Mucosa of stomach (tissue), 1 donor: ENCODE measurements around the gene NAT10.

ENCODE experiments used
- H3K27me3 ChIP-seq: one replicate; pipeline ENCODE4 v1.7.0; 2013; ENCODE audit warnings: mild to moderate bottlenecking, low read length; ENCODE audit not compliant: control insufficient read depth, insufficient read depth
- H3K36me3 ChIP-seq: one replicate; pipeline ENCODE4 v1.7.0; 2013; ENCODE audit warnings: low read length; ENCODE audit not compliant: control insufficient read depth, insufficient read depth
- H3K4me1 ChIP-seq: one replicate; pipeline ENCODE4 v1.7.0; 2013; ENCODE audit warnings: mild to moderate bottlenecking, low read length; ENCODE audit not compliant: control insufficient read depth, insufficient read depth
- H3K4me3 ChIP-seq: one replicate; pipeline ENCODE4 v1.7.0; 2013; ENCODE audit warnings: low read length
- H3K9ac ChIP-seq: one replicate; pipeline ENCODE4 v1.7.0; 2013; ENCODE audit warnings: mild to moderate bottlenecking, low read length, moderate library complexity
- H3K9me3 ChIP-seq: one replicate; pipeline ENCODE4 v1.7.0; 2013; ENCODE audit warnings: mild to moderate bottlenecking, low read length, moderate library complexity; ENCODE audit not compliant: control insufficient read depth
- donor health status: Pancreatic carcinoma.

Gene NAT10

DNA sequence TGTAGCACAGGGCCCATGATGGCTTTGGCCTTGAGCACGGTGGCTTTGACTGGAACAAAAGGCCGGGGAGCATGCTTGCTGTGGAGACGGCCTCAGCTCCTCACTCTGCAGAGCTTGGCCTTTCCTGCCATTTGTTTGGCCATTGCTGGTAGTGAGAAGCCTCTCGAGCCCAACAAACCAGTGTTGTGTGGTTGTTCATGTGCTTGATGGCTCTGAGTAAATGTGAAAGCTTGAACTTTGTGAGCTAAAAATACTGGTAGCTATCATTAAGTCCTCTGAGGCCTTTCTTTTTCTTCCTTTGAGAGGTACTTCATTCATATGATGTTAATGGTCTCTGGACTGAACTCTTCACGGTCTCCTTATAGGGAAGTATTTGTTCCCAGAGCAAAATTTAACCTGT is 39.6 kb downstream of the NAT10 start:
- no peak overlapping the region for H3K4me3 ChIP-seq
- no peaks in the 10 kb centered on the region for H3K4me1 ChIP-seq
- peaks cover 17% of the 10 kb centered on the region for H3K36me3 ChIP-seq

DNA sequence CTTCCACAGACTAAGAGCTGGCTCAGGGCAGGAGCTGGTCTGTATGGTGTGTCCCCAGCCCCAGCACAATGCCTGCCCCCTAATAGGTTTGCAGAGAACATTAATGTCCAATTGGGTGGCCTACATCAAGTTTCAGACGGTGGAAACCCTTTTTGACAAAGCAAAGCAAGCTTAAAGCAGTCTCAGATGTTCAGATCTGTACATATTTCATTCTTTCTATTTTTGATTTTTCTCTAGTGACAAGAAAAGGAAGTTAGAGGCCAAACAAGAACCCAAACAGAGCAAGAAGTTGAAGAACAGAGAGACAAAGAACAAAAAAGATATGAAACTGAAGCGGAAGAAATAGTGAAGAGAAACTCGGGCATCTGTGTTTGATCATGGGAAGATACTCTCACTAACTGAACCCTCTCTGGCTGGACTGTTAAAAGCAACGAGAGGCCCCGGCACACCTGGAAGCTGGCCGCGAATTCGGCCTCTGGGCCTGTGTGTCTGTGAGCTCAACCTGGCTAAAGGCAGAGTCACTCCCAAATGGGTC is 40.5 kb downstream of the NAT10 start:
- Histone ChIP-seq H3K9me3 (no peaks in the 10 kb centered on the region), H3K9ac (no peak overlapping the region), H3K4me1 (no peaks in the 10 kb centered on the region), H3K36me3 (peaks cover 17% of the 10 kb centered on the region), H3K4me3 (no peak overlapping the region), H3K27me3 (no peaks in the 10 kb centered on the region)

More for the DNA sequence above, 39.6 kb downstream of the NAT10 start:
- Histone ChIP-seq H3K9ac (no peak overlapping the region), H3K9me3 (no peaks in the 10 kb centered on the region), H3K27me3 (no peaks in the 10 kb centered on the region)

DNA sequence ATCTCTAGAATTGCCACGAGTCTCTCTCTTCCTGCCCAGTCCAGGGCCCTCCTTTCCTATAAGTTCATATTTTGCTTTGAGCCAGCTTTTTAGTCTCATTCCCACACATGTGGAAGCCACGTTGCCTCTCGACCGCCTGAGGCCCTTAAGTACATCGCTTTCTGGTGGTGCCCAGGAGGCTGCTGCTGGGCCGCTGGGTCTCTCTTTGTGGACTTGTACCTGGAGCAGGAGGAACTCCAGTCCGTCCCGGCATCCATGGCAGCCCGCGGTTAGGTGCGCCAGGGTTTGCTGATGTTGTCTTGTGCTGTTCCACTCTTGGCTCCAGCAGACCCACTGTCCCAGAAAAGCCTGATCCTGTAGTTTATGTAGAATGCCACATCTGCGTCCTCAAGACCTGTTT is 41.0 kb downstream of the NAT10 start:
- H3K4me1 ChIP-seq, result no peaks in the 10 kb centered on the region
- peaks cover 17% of the 10 kb centered on the region for H3K36me3 ChIP-seq
- no peaks in the 10 kb centered on the region for H3K9me3 ChIP-seq
- no peaks in the 10 kb centered on the region for H3K27me3 ChIP-seq
- H3K4me3 ChIP-seq, result no peak overlapping the region
- H3K9ac ChIP-seq, result no peak overlapping the region

DNA sequence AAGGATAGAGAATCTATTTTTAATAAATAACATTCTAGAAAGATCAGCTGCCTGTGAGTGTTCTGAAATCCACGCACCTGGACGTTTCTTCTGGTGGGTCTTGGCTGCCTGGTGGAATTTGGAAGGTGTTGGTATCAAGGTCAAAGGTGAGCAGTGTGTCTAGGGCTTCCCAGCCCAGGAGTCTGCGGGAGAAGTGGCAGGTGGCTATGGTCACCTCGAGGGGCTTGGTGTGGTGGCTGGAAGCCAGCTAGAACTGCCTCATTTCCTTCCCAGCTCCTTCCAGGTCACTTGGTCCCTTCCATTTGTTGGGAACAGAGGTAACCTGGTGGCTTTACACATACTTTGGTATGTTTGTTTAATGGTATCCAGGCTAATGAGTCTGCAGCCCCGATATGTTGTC is 41.4 kb downstream of the NAT10 start:
- no peak overlapping the region for H3K4me3 ChIP-seq
- H3K9me3 ChIP-seq, result no peaks in the 10 kb centered on the region
- H3K4me1 ChIP-seq, result no peaks in the 10 kb centered on the region

DNA sequence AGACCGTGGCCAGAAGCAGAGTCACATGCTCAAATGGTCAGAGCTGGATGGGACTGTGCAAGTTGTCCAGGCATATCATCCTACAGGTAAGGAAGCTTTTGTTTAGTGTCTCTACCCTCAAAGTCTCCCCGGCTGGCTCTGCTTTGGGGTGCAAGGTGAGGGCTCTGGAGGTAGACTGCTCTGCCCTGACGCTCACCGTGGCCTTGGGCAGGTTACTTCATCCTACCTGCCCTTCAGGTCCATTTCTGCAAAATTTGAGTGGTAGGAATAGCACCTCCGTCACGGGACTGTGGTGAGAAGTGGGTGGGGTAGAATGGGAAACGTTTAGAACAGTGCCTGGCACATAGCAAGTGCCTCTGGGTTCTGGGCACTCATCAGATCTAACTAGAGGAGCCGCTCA is 42.2 kb downstream of the NAT10 start:
- Histone ChIP-seq H3K4me1 (no peaks in the 10 kb centered on the region), H3K9ac (no peak overlapping the region), H3K36me3 (peaks cover 17% of the 10 kb centered on the region), H3K4me3 (no peak overlapping the region), H3K27me3 (no peaks in the 10 kb centered on the region), H3K9me3 (no peaks in the 10 kb centered on the region)

More for the DNA sequence above, 41.4 kb downstream of the NAT10 start:
- H3K36me3 ChIP-seq, result peaks cover 17% of the 10 kb centered on the region
- H3K9ac ChIP-seq, result no peak overlapping the region
- no peaks in the 10 kb centered on the region for H3K27me3 ChIP-seq

DNA sequence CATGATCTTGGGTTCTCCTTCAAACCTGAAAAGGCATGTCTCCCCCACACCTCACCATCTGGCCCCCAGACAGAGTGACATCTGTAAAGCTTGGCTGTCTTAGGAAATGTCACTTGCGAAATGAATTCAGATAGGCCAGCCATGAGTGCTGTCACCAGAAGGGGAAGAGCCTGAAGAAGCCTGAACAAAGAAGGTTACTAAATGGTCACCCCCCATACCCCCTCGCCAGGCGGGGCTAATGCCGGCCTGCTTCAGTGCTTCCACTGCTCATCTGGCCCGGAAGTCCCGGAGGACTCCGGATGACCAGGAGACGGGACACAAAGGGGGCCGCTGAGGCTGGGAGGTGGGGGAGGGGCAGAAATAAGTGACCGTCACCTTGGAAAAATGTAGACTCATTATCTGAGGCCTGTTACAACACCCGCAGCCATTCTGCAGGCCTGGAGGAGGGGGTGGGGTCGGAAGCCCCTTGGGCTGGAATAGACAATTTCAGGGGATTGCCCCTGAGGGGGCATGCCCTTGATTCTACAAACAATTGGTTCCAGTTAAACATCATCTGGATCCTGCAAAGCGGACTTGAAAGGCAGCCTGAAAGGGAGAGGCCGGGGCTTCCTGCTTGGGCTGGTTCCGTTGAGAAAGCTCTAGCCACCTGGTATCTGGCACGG is 43.2 kb downstream of the NAT10 start:
- Histone ChIP-seq H3K27me3 (no peaks in the 10 kb centered on the region), H3K4me1 (no peaks in the 10 kb centered on the region), H3K9ac (no peak overlapping the region), H3K36me3 (peaks cover 14% of the 10 kb centered on the region), H3K9me3 (no peaks in the 10 kb centered on the region), H3K4me3 (no peak overlapping the region)

DNA sequence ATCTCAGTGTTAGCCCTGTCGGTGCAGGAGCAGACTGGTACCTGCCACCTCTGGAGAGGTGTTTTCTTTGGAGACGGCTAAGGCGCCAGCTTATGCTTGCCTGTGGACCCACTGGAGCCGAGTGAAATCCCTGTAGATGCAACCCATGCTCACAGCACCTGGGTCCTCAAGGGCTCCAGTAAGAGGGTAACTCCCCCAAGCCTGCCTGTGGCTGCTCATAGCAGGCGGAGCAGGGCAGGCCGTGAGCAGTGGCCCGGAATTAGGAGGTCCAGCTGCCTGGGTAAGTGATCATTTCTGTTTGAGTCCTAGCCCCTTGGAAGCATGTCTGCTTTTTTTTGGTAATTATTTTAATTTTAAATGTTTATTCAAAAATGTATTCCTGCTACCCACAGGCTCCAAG is 43.8 kb downstream of the NAT10 start:
- no peaks in the 10 kb centered on the region for H3K9me3 ChIP-seq
- no peak overlapping the region for H3K4me3 ChIP-seq
- peaks cover 12% of the 10 kb centered on the region for H3K36me3 ChIP-seq
- no peak overlapping the region for H3K9ac ChIP-seq
- H3K4me1 ChIP-seq, result no peaks in the 10 kb centered on the region
- H3K27me3 ChIP-seq, result no peaks in the 10 kb centered on the region

DNA sequence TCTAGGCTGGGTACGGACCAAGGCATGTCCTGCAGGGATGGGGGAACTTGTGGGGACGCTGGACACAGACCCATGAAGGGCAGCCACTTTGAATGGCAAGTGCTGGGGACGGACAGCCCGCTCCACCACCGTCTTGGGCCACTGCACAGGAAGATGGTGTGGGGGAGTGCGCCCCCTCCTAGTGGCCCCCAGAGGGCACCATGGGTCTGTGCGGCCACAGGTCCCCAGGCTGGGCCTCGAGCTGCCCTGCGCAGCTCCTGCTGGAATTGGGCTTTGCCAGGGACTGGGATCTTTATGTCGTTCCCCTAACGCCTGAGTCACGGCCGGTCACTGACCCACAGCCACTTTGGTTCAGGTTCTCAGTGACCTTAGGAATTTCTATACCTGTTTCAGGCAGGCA is 44.4 kb downstream of the NAT10 start:
- Histone ChIP-seq H3K4me3 (no peak overlapping the region), H3K9me3 (no peaks in the 10 kb centered on the region), H3K4me1 (no peaks in the 10 kb centered on the region), H3K27me3 (no peaks in the 10 kb centered on the region), H3K9ac (no peak overlapping the region), H3K36me3 (peaks cover 12% of the 10 kb centered on the region)

DNA sequence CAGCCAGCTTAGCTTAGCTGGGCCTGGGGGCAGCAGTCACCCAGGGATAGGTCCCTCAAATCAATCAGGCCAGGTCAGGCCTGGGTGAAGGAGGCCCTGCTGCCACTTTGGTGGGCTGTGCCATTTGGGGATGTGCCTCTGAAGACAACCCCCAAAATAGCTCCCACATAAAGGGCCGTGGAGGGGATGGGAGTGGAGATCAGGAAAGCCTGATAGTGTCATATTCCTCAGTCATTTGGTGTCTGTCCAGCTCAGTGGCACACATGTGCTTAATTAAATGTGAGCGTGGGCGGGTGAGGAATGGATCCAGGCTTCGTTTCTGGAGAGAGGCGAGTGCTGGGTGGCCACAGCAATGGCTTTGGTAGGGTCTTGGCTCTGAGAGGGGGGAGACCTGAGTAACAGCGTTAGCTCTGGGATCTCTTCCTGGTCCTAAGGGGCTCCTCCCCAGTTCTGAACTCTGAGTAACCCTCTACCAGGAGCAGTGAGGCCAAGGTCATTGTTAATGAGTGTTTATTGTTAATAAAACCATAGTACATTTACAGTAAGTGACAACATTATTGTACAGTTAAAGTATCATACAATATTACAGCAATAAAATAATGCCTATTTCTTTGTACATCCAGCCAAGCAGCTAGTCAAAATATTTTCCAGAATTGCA is 45.2 kb downstream of the NAT10 start:
- Histone ChIP-seq H3K9me3 (no peaks in the 10 kb centered on the region), H3K4me3 (no peak overlapping the region), H3K36me3 (peaks cover 12% of the 10 kb centered on the region), H3K9ac (no peak overlapping the region), H3K4me1 (no peaks in the 10 kb centered on the region), H3K27me3 (no peaks in the 10 kb centered on the region)

DNA sequence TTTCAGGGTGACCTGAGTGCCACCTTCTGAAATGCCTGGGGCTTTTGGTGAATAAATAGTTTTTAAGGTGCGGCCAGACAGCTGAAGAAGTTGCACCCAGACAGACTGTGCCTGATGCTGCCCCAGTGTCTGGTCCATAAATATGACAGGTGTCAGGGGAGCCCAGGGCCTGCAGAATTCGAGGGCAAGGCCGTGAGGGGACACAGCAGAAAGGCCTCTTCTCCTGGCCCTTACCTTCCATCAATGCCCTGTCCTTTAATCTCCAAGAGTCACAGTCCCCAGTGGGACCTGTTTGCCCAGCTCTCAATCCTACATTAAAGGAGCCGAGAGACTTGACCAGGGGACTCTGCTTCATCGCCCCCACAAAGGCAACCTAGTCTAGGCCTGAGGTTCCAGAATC is 45.7 kb downstream of the NAT10 start:
- Histone ChIP-seq H3K9ac (no peak overlapping the region), H3K4me3 (no peak overlapping the region), H3K9me3 (no peaks in the 10 kb centered on the region), H3K27me3 (no peaks in the 10 kb centered on the region), H3K36me3 (peaks cover 12% of the 10 kb centered on the region), H3K4me1 (no peaks in the 10 kb centered on the region)

DNA sequence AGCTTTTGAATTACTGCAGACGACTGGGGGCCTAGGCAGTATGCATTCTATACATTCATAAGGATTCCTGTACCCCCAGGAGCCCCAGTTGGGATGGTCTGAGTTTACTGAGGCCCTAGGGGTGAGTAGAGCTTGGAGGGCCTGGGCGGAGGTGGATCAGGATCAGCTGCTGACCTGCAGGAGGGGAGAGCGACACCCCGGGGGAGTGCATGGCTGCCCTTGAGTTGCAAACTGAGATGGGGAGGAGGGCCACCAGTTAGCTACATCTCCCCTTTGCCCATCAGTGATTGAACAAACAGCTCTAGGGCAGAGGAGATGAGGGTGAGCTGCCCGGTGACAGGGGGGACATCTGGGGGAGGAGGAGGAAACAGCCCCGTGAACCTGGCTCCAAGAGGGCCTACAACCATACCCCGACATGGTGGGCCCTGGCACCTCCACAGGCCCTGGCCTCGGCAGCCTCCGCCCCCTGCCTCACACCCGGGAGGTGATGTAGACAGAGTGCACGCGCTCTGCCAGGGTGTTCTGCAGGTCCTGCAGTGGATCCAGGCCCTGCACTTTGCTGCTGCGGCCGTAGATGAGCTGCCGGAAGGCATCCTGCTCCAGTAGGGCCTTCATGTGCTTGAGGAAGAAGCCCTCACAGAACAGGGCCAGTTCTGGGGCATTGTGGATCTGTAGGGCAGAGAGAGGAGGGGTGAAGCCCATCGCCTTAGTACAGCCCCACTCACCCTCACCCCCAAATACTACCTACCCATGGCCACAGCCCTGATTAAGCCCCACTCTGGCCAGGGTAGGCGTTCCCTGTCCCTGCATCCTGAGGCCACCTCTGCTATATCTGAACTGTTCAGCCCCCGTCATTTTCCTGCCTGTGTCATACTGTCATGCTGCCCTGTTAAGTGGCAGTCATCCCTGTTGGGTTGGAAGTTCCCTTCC is 46.8 kb downstream of the NAT10 start:
- Histone ChIP-seq H3K9me3 (no peaks in the 10 kb centered on the region), H3K36me3 (peaks cover 7% of the 10 kb centered on the region), H3K9ac (no peak overlapping the region), H3K4me1 (no peaks in the 10 kb centered on the region), H3K27me3 (no peaks in the 10 kb centered on the region), H3K4me3 (no peak overlapping the region)
